Natural killer cell (primary cell): ENCODE measurements around the gene FAM193A. TPM values are rescaled to one million over a fixed set of nuclear protein-coding genes. Genes with fewer than 3 reads are reported as not detected.
A peak's percentile ranks its signal among the peaks of the same experiment; 100 is the strongest.

ENCODE experiments used
- ATAC-seq, 3 donors: fragments of 150-1000 bp in 2 of 3; fragments of 200-7000 bp in 1 of 3; cut with Tn5 transposase; 1 replicate in 1 of 3; 2 replicates in 2 of 3; pipeline ENCODE4 v1.10.0; 2021; ENCODE audit warnings: mild to moderate bottlenecking in 2 of 3, moderate library complexity in 2 of 3
- DNase-seq, 2 donors: peaks; one replicate each; pipeline versions ENCODE4 v3.0.0 to v3.0.0-alpha.2; 2013 to 2021; ENCODE audit warnings: mixed read lengths in 1 of 2
- H3K27ac ChIP-seq: one replicate; pipeline ENCODE4 v1.5.1; 2013; ENCODE audit warnings: mild to moderate bottlenecking, low read length
- H3K27me3 ChIP-seq: one replicate; pipeline ENCODE4 v1.6.1; 2013; ENCODE audit warnings: low read length; ENCODE audit not compliant: control insufficient read depth, insufficient read depth
- H3K36me3 ChIP-seq: one replicate; pipeline ENCODE4 v1.6.1; 2013; ENCODE audit warnings: low read length; ENCODE audit not compliant: control insufficient read depth, insufficient read depth
- H3K4me1 ChIP-seq: one replicate; pipeline ENCODE4 v1.6.1; 2013; ENCODE audit warnings: low read length; ENCODE audit not compliant: control insufficient read depth, insufficient read depth
- H3K4me3 ChIP-seq: one replicate; pipeline ENCODE4 v1.5.1; 2013; ENCODE audit warnings: low read length
- H3K9me3 ChIP-seq: one replicate; pipeline ENCODE4 v1.6.1; 2013; ENCODE audit warnings: low read length; ENCODE audit not compliant: control insufficient read depth, insufficient read depth
- H3K27ac Mint-ChIP-seq, 2 donors: one replicate each; pipeline ENCODE4 v1.8.0; 2022; ENCODE audit warnings: mild to moderate bottlenecking in 2 of 2, mixed read lengths in 2 of 2, moderate library complexity in 1 of 2
- H3K27me3 Mint-ChIP-seq, 2 donors: one replicate each; pipeline ENCODE4 v1.8.0; 2022; ENCODE audit warnings: low read depth in 2 of 2, mixed read lengths in 2 of 2
- H3K36me3 Mint-ChIP-seq: one replicate; pipeline ENCODE4 v1.8.0; 2022; ENCODE audit warnings: mixed read lengths
- H3K4me1 Mint-ChIP-seq, 2 donors: one replicate each; pipeline ENCODE4 v1.8.0; 2022; ENCODE audit warnings: mixed read lengths in 2 of 2
- H3K4me3 Mint-ChIP-seq: one replicate; pipeline ENCODE4 v1.8.0; 2022; ENCODE audit warnings: mild to moderate bottlenecking, moderate library complexity, mixed read lengths
- H3K9me3 Mint-ChIP-seq, 2 donors: one replicate each; pipeline ENCODE4 v1.8.0; 2022; ENCODE audit warnings: mixed read lengths in 2 of 2
- CTCF ChIP-seq: fragments of 200-600 bp; IDR thresholded peaks from one replicate; pipeline ENCODE4 v1.8.0; 2022; ENCODE audit warnings: antibody characterized with exemption
- WGBS: methylation state at CpG from one replicate; pipeline ENCODE4 v1.1.7; 2013; ENCODE audit warnings: missing lambda C conversion rate; ENCODE audit not compliant: insufficient coverage; 5-methylcytosine and 5-hydroxymethylcytosine counted together
- intact Hi-C: fragments of 100-400 bp; cut with micrococcal nuclease; formaldehyde crosslinking; loops from one replicate; pipeline ENCODE4 v1.14.2; 2022
- total RNA-seq, 4 donors: library from RNA; stranded (reverse); fragments of 120-200 nt in 1 of 4; gene quantifications; one replicate each; pipeline versions ENCODE4 v1.2.3 to v1.2.4, GENCODE V29; 2013 to 2022

Gene FAM193A
- total RNA-seq, 3 donors from 2014 or later (not counting 1 experiment from before 2014, with no cell fraction given), result 39.4 to 49.3 (median 48.1) TPM

GRCh38 chr4:2728221-2728620, 191.8 kb downstream of the FAM193A start:
- 86% methylated on average over 2 of the region's 3 CpGs for WGBS
- Mint-ChIP-seq H3K36me3 (peaks cover 7% of the 10 kb centered on the region), H3K4me1 (peaks cover 6 to 9% of the 10 kb centered on the region in 2 donors), H3K27me3 (no peaks in the 10 kb centered on the region), H3K4me3 (no peak overlapping the region), H3K9me3 (no peaks in the 10 kb centered on the region), H3K27ac (no peak overlapping the region)
- Histone ChIP-seq H3K27ac (no peak overlapping the region), H3K36me3 (peaks cover 27% of the 10 kb centered on the region), H3K4me1 (no peaks in the 10 kb centered on the region), H3K27me3 (no peaks in the 10 kb centered on the region), H3K4me3 (no peak overlapping the region), H3K9me3 (no peaks in the 10 kb centered on the region)
- DNase-seq (no peak), ATAC-seq (no peak)
- intact Hi-C loops, result no loop called here
- no peak for TF ChIP-seq CTCF

DNA sequence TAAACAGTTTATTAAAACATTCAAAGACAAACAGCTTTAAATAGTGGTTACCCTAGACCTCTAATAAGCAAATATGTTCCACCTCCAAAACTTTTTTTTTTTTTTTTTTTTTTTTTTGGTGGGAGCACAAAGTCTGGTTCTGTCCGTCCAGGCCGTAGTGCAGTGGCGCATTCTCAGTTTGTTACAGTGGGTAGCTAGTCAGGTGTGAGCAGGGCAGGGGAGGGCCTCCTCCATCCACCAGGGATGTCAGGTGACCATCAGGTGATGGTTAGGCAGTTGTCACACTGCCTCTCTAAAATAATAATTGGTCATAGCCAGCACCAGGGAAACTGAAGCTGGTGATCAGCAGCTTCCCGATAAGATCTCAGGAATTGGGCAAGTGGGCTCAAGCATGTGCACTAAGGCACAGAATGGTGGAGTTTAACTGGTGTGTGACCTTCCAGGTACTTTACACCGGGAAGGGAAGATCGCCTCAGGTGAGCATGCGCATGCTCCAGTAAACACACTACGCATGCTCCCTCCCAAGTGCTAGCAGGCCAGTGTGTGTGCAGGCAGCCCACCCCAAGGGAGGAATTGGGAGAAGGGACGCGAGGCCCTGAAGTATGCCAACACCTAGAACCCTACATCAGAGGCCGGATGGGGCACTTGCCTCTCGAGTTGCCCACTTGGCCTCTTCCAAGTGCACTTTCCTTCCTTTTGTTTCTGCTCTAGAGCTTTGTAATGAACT, 192.5 kb downstream of the FAM193A start:
- Mint-ChIP-seq H3K9me3 (no peaks in the 10 kb centered on the region), H3K27me3 (no peaks in the 10 kb centered on the region), H3K36me3 (peaks cover 7% of the 10 kb centered on the region), H3K4me1 (peaks cover 5 to 8% of the 10 kb centered on the region in 2 donors), H3K4me3 (no peak overlapping the region), H3K27ac (no peak overlapping the region)
- no peaks in the 10 kb centered on the region for H3K9me3 ChIP-seq
- no peak overlapping the region for H3K4me3 ChIP-seq
- no peak for TF ChIP-seq CTCF
- intact Hi-C loops, result no loop called here
- no peak for DNase-seq
- no peaks in the 10 kb centered on the region for H3K27me3 ChIP-seq
- no peak overlapping the region for H3K27ac ChIP-seq
- 97% methylated on average over 12 of the region's 12 CpGs for WGBS
- ATAC-seq, result no peak
- peaks cover 33% of the 10 kb centered on the region for H3K36me3 ChIP-seq
- H3K4me1 ChIP-seq, result no peaks in the 10 kb centered on the region

GRCh38 chr4:2729533-2729875, 193.1 kb downstream of the FAM193A start:
- no peak for TF ChIP-seq CTCF
- H3K27me3 Mint-ChIP-seq, result no peaks in the 10 kb centered on the region
- WGBS, result 98% methylated on average over 9 of the region's 9 CpGs
- H3K9me3 Mint-ChIP-seq, result no peaks in the 10 kb centered on the region
- no peak overlapping the region for H3K4me3 Mint-ChIP-seq
- H3K4me1 Mint-ChIP-seq, result peaks cover 0 to 4% of the 10 kb centered on the region in 2 donors
- H3K27ac Mint-ChIP-seq, result no peak overlapping the region
- Histone ChIP-seq H3K27ac (no peak overlapping the region), H3K27me3 (no peaks in the 10 kb centered on the region), H3K4me3 (no peak overlapping the region), H3K9me3 (no peaks in the 10 kb centered on the region), H3K4me1 (no peaks in the 10 kb centered on the region), H3K36me3 (peaks cover 33% of the 10 kb centered on the region)
- DNase-seq, result no peak
- H3K36me3 Mint-ChIP-seq, result peaks cover 7% of the 10 kb centered on the region
- intact Hi-C loops, result no loop called here
- no peak for ATAC-seq

GRCh38 chr4:2731907-2732317, 195.5 kb downstream of the FAM193A start:
- Histone ChIP-seq H3K36me3 (peaks cover 31% of the 10 kb centered on the region), H3K9me3 (no peaks in the 10 kb centered on the region), H3K4me3 (no peak overlapping the region), H3K27me3 (no peaks in the 10 kb centered on the region), H3K27ac (no peak overlapping the region), H3K4me1 (no peaks in the 10 kb centered on the region)
- Mint-ChIP-seq H3K36me3 (peaks cover 7% of the 10 kb centered on the region), H3K4me1 (peaks cover 0 to 4% of the 10 kb centered on the region in 2 donors), H3K9me3 (peaks cover 0 to 7% of the 10 kb centered on the region in 2 donors), H3K27ac (peak overlapping the region in 1 of 2 donors; percentile 30), H3K27me3 (no peaks in the 10 kb centered on the region), H3K4me3 (no peak overlapping the region)
- WGBS, result 96% methylated on average over 28 of the region's 28 CpGs
- DNase-seq (no peak), ATAC-seq (no peak)
- intact Hi-C loops, result no loop called here
- TF ChIP-seq CTCF, result no peak
